Liver (tissue), 3 donors: ENCODE data around the gene CHST13.

Experiments used
- GABPA ChIP-seq, 2 donors: IDR thresholded peaks in 1 of 2; conservative IDR thresholded peaks in 1 of 2; 2 replicates each; pipeline ENCODE4 v1.6.1; 2016; ENCODE audit warnings: antibody characterized with exemption in 2 of 2, mild to moderate bottlenecking in 1 of 2, moderate library complexity in 1 of 2
- JUND ChIP-seq, 2 donors: IDR thresholded peaks; 2 replicates each; pipeline ENCODE4 v1.6.1; 2016; ENCODE audit warnings: antibody characterized with exemption in 2 of 2
- NR2F2 ChIP-seq: IDR thresholded peaks from 2 replicates; pipeline ENCODE4 v1.6.1; 2016; ENCODE audit warnings: antibody characterized with exemption
- TF ChIP-seq, protein P1 (sequence below): fragments of 150-350 bp; IDR thresholded peaks from 2 replicates; pipeline ENCODE4 v1.5.1; 2017; ENCODE audit warnings: improper control_type of control experiment, low read depth, low read length; ENCODE audit not compliant: missing input control
- TF ChIP-seq, protein P2 (sequence below): IDR thresholded peaks from 2 replicates; pipeline ENCODE4 v1.6.1; 2016; ENCODE audit warnings: antibody characterized with exemption
- TF ChIP-seq, protein P3 (sequence below): IDR thresholded peaks from 2 replicates; pipeline ENCODE4 v1.6.1; 2016; ENCODE audit warnings: antibody characterized with exemption, mild to moderate bottlenecking
- TF ChIP-seq, protein P4 (sequence below): IDR thresholded peaks from 2 replicates; pipeline ENCODE4 v1.6.1; 2016; ENCODE audit warnings: antibody characterized with exemption
- TF ChIP-seq, protein P5 (sequence below): IDR thresholded peaks from 2 replicates; pipeline ENCODE4 v1.6.1; 2016; ENCODE audit warnings: antibody characterized with exemption
- donor health status: healthy.
- donor health status: healthy.

DNA sequence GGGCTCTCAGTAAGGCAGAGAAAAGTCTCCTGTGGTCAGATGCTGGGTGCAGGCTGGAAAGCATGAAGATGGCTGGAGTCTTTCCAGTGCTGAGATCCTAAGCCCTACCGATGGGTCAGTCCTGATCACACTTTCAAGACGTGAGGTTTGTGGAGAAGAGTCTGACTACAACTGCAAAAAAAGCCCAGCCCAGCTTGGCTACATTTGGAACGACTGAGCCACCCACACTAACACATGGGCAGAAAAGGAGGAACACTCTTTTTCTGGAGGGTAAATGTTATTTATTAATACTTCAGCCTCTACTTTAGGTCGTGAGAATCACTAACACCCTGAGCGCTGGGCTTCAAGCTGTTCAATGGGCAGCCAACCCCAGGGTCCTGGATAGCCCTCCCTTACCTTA lies 56.8 kb downstream of the CHST13 start:
- TF ChIP-seq, protein P1, sequence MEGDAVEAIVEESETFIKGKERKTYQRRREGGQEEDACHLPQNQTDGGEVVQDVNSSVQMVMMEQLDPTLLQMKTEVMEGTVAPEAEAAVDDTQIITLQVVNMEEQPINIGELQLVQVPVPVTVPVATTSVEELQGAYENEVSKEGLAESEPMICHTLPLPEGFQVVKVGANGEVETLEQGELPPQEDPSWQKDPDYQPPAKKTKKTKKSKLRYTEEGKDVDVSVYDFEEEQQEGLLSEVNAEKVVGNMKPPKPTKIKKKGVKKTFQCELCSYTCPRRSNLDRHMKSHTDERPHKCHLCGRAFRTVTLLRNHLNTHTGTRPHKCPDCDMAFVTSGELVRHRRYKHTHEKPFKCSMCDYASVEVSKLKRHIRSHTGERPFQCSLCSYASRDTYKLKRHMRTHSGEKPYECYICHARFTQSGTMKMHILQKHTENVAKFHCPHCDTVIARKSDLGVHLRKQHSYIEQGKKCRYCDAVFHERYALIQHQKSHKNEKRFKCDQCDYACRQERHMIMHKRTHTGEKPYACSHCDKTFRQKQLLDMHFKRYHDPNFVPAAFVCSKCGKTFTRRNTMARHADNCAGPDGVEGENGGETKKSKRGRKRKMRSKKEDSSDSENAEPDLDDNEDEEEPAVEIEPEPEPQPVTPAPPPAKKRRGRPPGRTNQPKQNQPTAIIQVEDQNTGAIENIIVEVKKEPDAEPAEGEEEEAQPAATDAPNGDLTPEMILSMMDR, result no peak
- TF ChIP-seq, protein P2, sequence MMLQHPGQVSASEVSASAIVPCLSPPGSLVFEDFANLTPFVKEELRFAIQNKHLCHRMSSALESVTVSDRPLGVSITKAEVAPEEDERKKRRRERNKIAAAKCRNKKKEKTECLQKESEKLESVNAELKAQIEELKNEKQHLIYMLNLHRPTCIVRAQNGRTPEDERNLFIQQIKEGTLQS, result no peak
- no peak for TF ChIP-seq GABPA (IDR thresholded peaks at IDR 0.05 in 1 of 2, conservative IDR thresholded peaks at IDR 0.05 in 1 of 2)
- TF ChIP-seq, protein P3, sequence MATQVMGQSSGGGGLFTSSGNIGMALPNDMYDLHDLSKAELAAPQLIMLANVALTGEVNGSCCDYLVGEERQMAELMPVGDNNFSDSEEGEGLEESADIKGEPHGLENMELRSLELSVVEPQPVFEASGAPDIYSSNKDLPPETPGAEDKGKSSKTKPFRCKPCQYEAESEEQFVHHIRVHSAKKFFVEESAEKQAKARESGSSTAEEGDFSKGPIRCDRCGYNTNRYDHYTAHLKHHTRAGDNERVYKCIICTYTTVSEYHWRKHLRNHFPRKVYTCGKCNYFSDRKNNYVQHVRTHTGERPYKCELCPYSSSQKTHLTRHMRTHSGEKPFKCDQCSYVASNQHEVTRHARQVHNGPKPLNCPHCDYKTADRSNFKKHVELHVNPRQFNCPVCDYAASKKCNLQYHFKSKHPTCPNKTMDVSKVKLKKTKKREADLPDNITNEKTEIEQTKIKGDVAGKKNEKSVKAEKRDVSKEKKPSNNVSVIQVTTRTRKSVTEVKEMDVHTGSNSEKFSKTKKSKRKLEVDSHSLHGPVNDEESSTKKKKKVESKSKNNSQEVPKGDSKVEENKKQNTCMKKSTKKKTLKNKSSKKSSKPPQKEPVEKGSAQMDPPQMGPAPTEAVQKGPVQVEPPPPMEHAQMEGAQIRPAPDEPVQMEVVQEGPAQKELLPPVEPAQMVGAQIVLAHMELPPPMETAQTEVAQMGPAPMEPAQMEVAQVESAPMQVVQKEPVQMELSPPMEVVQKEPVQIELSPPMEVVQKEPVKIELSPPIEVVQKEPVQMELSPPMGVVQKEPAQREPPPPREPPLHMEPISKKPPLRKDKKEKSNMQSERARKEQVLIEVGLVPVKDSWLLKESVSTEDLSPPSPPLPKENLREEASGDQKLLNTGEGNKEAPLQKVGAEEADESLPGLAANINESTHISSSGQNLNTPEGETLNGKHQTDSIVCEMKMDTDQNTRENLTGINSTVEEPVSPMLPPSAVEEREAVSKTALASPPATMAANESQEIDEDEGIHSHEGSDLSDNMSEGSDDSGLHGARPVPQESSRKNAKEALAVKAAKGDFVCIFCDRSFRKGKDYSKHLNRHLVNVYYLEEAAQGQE, result no peak
- no peak for TF ChIP-seq NR2F2
- TF ChIP-seq, protein P4, sequence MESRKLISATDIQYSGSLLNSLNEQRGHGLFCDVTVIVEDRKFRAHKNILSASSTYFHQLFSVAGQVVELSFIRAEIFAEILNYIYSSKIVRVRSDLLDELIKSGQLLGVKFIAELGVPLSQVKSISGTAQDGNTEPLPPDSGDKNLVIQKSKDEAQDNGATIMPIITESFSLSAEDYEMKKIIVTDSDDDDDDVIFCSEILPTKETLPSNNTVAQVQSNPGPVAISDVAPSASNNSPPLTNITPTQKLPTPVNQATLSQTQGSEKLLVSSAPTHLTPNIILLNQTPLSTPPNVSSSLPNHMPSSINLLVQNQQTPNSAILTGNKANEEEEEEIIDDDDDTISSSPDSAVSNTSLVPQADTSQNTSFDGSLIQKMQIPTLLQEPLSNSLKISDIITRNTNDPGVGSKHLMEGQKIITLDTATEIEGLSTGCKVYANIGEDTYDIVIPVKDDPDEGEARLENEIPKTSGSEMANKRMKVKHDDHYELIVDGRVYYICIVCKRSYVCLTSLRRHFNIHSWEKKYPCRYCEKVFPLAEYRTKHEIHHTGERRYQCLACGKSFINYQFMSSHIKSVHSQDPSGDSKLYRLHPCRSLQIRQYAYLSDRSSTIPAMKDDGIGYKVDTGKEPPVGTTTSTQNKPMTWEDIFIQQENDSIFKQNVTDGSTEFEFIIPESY, result no peak
- TF ChIP-seq, protein P5, sequence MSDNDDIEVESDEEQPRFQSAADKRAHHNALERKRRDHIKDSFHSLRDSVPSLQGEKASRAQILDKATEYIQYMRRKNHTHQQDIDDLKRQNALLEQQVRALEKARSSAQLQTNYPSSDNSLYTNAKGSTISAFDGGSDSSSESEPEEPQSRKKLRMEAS, result no peak
- TF ChIP-seq JUND (IDR thresholded peaks at IDR 0.05), result no peak
